ENCODE measurements around the gene PAM16.

DNA sequence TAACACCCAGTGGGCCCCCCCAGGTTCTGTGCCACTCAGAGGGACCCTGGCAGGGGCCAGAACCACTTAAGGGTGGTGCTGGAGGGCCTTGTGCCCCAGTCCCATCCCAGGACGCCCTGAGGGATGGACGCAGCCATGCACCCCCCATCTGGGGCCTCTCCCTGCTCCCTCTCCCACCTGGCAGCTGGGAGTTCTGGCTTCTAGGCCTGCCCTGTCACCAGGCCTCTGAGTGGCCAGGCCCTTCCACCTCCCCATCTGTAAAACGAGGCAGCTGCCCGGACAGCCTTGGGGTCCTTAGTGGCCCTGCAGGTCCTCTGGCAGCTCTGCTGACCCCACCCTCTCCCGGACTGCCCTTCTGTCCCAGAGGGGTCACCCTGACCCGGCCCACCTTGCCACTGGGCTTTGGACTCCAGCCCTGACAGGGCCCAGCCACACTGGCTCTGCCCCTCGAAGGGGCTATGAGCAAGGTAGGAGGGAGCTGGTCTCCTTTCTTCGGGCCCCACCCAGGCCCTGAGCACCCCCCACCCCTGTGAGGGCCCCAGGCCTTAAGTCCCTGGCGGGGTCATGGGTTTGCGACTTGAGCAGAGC, 12.3 kb downstream of the PAM16 start:
- TF ChIP-seq POLR2AphosphoS5 (IDR thresholded peaks at IDR 0.05) = no peak
- TF ChIP-seq, protein P1, sequence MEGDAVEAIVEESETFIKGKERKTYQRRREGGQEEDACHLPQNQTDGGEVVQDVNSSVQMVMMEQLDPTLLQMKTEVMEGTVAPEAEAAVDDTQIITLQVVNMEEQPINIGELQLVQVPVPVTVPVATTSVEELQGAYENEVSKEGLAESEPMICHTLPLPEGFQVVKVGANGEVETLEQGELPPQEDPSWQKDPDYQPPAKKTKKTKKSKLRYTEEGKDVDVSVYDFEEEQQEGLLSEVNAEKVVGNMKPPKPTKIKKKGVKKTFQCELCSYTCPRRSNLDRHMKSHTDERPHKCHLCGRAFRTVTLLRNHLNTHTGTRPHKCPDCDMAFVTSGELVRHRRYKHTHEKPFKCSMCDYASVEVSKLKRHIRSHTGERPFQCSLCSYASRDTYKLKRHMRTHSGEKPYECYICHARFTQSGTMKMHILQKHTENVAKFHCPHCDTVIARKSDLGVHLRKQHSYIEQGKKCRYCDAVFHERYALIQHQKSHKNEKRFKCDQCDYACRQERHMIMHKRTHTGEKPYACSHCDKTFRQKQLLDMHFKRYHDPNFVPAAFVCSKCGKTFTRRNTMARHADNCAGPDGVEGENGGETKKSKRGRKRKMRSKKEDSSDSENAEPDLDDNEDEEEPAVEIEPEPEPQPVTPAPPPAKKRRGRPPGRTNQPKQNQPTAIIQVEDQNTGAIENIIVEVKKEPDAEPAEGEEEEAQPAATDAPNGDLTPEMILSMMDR (IDR thresholded peaks at IDR 0.05; ENCODE audit: poor library complexity, severe bottlenecking) = no peak
- no peak for TF ChIP-seq EP300 (conservative IDR thresholded peaks at IDR 0.05; ENCODE audit: poor library complexity, severe bottlenecking)
- TF ChIP-seq, protein P2, sequence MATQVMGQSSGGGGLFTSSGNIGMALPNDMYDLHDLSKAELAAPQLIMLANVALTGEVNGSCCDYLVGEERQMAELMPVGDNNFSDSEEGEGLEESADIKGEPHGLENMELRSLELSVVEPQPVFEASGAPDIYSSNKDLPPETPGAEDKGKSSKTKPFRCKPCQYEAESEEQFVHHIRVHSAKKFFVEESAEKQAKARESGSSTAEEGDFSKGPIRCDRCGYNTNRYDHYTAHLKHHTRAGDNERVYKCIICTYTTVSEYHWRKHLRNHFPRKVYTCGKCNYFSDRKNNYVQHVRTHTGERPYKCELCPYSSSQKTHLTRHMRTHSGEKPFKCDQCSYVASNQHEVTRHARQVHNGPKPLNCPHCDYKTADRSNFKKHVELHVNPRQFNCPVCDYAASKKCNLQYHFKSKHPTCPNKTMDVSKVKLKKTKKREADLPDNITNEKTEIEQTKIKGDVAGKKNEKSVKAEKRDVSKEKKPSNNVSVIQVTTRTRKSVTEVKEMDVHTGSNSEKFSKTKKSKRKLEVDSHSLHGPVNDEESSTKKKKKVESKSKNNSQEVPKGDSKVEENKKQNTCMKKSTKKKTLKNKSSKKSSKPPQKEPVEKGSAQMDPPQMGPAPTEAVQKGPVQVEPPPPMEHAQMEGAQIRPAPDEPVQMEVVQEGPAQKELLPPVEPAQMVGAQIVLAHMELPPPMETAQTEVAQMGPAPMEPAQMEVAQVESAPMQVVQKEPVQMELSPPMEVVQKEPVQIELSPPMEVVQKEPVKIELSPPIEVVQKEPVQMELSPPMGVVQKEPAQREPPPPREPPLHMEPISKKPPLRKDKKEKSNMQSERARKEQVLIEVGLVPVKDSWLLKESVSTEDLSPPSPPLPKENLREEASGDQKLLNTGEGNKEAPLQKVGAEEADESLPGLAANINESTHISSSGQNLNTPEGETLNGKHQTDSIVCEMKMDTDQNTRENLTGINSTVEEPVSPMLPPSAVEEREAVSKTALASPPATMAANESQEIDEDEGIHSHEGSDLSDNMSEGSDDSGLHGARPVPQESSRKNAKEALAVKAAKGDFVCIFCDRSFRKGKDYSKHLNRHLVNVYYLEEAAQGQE (IDR thresholded peaks at IDR 0.05; ENCODE audit: borderline replicate concordance) = no peak
